H1 (cell line): ENCODE measurements around the gene NIPAL3.

Experiments
- CHD2 ChIP-seq: IDR thresholded peaks from 2 replicates; pipeline ENCODE4 v1.6.1; 2012; ENCODE audit warnings: low read length, improper control_type of control experiment
- CTCF ChIP-seq, 3 experiments: IDR thresholded peaks; 1 replicate in 2 of 3; 2 replicates in 1 of 3; pipeline versions ENCODE4 v1.5.1 to v1.6.1; 2011; ENCODE audit warnings: low read length in 3 of 3, mild to moderate bottlenecking in 3 of 3, inconsistent platforms in 2 of 3, low read depth in 1 of 3, moderate library complexity in 1 of 3; ENCODE audit not compliant: insufficient read depth in 1 of 3; ENCODE audit errors: control extremely low read depth in 1 of 3
- RFX5 ChIP-seq: IDR thresholded peaks from 2 replicates; pipeline ENCODE4 v1.6.1; 2011; ENCODE audit warnings: low read depth, low read length, improper control_type of control experiment, borderline replicate concordance
- SIN3A ChIP-seq, 2 experiments: IDR thresholded peaks in 1 of 2; conservative IDR thresholded peaks in 1 of 2; 2 replicates each; pipeline ENCODE4 v1.6.1; 2011 to 2012; ENCODE audit warnings: low read length in 2 of 2, improper control_type of control experiment in 1 of 2, low read depth in 1 of 2, mild to moderate bottlenecking in 1 of 2
- SUZ12 ChIP-seq: fragments of 200-600 bp; sonication (generic); IDR thresholded peaks from 2 replicates; pipeline ENCODE4 v1.6.1; 2012; ENCODE audit warnings: mild to moderate bottlenecking, inconsistent platforms, low read length, moderate library complexity, mixed read lengths

GRCh38 chr1:24385160-24385940, 30.3 kb upstream of the NIPAL3 start:
- TF ChIP-seq CHD2 (no peak), SIN3A (conservative IDR thresholded peaks at IDR 0.05 in 1 of 2, IDR thresholded peaks at IDR 0.05 in 1 of 2; ENCODE audit: low read depth in 1 of 2, low read length in 2 of 2) (no peak), CTCF (IDR thresholded peaks at IDR 0.05; ENCODE audit: control extremely low read depth in 1 of 3, insufficient read depth in 1 of 3, low read depth in 1 of 3, low read length in 3 of 3) (peak; percentile 100), SUZ12 (no peak), RFX5 (no peak)
